Activated CD8-positive, alpha-beta memory T cell treated with anti-CD3 and anti-CD28 coated beads, Interleukin-2, amount 50 U/mL, for 24 hours (primary cell): ENCODE measurements around the gene CA9.

Source experiments
- DNase-seq: peaks from one replicate; pipeline ENCODE4 v3.0.0-alpha.2; 2020; ENCODE audit errors: extremely low read depth

The CA9 gene

GRCh38 chr9:35675732-35676392 lies 2.1 kb downstream of the CA9 start:
- no peak for DNase-seq

GRCh38 chr9:35679091-35679490 lies 5.4 kb downstream of the CA9 start:
- DNase-seq, result no peak

DNA sequence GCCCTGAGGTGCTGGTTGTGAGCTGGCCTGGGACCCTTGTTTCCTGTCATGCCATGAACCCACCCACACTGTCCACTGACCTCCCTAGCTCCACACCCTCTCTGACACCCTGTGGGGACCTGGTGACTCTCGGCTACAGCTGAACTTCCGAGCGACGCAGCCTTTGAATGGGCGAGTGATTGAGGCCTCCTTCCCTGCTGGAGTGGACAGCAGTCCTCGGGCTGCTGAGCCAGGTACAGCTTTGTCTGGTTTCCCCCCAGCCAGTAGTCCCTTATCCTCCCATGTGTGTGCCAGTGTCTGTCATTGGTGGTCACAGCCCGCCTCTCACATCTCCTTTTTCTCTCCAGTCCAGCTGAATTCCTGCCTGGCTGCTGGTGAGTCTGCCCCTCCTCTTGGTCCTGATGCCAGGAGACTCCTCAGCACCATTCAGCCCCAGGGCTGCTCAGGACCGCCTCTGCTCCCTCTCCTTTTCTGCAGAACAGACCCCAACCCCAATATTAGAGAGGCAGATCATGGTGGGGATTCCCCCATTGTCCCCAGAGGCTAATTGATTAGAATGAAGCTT lies 6.1 kb downstream of the CA9 start:
- DNase-seq, result no peak

DNA sequence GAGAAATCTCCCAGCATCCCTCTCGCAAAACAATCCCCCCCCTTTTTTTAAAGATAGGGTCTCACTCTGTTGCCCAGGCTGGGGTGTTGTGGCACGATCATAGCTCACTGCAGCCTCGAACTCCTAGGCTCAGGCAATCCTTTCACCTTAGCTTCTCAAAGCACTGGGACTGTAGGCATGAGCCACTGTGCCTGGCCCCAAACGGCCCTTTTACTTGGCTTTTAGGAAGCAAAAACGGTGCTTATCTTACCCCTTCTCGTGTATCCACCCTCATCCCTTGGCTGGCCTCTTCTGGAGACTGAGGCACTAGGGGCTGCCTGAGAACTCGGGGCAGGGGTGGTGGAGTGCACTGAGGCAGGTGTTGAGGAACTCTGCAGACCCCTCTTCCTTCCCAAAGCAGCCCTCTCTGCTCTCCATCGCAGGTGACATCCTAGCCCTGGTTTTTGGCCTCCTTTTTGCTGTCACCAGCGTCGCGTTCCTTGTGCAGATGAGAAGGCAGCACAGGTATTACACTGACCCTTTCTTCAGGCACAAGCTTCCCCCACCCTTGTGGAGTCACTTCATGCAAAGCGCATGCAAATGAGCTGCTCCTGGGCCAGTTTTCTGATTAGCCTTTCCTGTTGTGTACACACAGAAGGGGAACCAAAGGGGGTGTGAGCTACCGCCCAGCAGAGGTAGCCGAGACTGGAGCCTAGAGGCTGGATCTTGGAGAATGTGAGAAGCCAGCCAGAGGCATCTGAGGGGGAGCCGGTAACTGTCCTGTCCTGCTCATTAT lies 6.8 kb downstream of the CA9 start:
- no peak for DNase-seq

- DNase-seq, result no peak
These were observed 7.7 kb downstream of the CA9 start for GRCh38 chr9:35681341-35682002.

GRCh38 chr9:35682051-35682450 lies 8.3 kb downstream of the CA9 start:
- DNase-seq, result no peak

GRCh38 chr9:35682520-35683315 lies 9.0 kb downstream of the CA9 start:
- DNase-seq, result no peak

DNA sequence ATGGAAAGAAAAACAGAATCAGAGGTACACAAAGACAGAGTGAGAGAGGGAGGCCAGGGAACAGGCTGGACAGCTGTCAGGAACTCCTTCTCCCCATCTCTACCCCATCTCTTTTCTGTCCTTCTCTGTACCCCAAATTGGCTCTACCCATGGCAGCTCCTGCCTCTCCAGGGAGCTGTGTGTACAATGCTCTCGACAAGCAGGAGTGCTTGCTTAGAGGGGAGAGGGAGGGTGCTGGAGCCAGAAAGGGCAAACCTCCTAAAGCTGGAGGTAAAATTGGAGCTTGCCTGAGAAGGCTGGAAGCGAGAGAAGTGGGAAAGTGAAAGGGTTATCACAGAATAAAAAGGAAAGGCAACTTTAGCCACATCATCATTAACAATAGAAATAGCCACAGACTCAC lies 9.6 kb downstream of the CA9 start:
- DNase-seq, result no peak

DNA sequence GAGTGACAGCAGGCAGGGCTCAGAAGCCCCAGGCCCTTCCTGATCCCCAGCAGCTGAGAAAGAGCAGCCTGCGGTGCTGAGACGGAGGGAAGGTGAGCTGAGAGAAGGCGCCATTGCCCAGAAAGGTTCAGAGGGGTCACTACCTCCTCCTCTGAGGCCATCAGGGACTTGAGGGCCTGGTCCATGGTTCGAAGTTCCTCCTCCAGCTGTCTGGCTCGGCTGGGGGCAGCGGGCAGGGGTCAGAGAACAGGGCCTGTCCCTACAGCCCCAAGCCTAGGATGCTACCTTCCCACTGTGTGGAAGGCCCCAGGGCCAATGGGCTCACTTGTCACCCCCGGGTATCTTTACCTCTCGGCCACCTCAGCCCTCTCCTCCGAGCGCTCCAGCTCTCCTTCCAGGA lies 11.2 kb downstream of the CA9 start:
- DNase-seq, result no peak

DNA sequence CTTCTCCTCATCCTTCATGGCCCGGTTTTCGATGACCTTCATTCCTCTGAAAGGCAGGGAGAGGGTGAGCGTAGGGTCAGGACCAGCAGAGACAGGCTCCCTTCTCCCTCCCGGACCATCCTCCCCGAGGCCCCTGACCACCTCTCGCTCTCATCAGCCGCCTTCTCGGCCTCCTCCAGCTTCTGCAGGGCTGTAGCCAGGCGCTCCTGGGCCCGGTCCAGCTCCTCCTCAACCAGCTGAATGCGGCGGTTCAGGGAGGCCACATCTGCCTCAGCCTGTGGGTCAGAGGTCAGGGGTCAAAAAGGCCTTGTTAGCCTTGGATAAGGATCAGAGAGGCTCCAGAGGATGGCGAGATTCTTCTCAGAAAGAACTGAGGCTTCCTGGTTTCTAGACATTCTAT lies 11.8 kb downstream of the CA9 start:
- DNase-seq, result no peak

DNA sequence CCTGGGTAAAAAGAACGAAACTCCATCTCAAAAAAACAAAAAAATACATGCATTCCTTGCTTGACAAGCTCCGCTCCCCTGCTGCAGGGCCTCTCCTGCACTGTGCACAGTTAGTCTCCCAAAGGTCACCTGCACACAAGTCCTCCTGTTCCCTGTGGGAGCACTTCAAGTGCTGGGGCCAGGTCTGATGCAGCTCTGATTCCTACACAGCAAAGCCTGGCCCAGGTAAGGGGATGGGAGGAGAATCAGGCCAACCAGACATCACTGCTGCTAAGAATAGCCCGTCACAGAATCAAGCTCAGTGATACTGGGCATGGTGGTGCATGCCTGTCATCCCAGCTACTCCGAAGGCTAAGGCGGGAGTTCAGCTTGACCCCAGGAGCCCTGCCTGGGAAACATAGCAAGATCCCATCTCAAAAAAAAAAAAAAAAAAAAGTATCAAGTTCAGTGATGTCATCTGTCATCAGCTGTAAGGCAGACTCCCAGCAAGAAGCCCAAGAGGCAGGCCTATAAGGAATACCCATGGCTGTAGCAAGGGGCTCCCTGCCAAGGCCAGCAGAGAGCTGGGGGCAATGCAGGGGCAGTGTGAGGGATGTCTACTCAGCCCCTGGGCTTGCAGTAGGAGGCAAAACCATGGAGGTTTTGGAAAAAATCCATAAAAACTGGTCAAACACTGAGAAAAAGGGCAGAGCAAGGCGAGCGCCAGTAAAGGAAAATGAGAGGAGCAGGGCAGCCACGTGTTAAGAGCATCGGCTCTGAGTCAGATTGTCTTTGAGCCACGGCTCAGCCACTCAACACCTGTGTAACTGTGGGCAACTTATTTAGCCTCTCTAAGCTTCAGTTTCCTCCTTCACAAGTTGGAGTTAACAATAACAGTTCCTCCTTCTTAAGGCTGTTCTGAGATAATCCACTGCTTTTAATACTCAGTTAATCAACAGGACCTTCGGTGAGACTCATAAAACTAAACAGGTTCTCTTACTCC lies 12.8 kb downstream of the CA9 start:
- no peak for DNase-seq

DNA sequence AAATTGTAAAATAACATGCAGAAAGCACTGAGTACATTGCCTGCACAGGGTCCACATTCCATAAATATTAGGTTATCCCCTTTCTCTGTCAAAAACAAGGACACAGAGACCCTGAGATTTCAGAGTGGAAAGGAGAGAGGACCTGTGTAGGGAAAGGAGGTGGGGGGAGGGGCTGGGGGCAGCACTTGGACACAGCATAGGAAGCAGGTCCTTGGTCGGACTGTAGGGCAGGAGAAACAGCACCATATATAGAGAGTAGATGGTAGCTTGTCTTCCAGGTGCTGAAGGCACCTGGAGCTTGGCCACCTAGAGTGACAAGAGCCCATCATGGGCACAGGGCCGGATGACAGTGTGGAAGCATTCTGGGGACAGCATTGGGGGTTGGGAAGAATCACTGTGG lies 13.6 kb downstream of the CA9 start:
- DNase-seq, result no peak

- no peak for DNase-seq
These were observed 14.3 kb downstream of the CA9 start for GRCh38 chr9:35687972-35688557.

GRCh38 chr9:35688558-35689541 lies 15.1 kb downstream of the CA9 start:
- DNase-seq, result no peak

DNA sequence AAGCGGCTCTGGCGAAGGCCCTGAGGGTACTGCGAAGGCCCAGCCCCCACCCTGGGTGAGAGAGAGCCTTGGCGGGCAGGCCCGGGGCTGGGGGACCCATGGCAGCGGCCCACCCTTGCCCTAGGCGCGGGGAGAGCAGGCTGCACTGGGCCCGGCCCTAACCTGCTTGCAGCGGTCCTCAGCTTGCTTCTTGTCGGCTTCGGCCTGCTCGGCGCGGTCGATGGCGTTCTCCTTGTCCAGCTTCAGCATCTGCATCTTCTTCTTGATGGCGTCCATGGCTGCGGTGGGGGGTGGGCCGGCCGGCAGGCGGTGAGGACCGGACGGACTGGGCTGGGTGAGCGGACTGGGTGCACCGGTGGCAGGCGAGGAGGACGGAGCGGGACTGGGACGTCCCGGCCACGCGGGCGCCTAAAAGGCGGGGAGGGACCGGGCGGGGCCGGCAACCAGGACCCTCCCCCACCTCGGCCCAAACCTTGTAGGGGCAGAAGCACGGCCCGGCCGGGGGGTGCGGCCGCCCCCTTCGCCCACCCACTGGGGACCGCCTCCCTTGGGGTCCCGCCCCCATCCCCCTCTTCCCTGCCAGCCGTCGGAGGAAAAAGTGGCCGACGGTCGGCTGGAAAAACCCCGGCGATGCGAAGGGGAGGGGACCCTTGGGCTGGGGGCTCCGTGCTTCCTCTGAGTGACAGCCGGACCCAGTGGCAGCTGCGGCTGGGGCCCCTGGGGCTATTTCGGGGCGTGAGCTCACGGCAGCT lies 16.0 kb downstream of the CA9 start, which contains the start of gene TPM2:
Gene TPM2 (minus strand): TSS at position 384 of the 752 bp plus-strand sequence. CDS start 108 bp downstream, at position 276.
- DNase-seq, result no peak

DNA sequence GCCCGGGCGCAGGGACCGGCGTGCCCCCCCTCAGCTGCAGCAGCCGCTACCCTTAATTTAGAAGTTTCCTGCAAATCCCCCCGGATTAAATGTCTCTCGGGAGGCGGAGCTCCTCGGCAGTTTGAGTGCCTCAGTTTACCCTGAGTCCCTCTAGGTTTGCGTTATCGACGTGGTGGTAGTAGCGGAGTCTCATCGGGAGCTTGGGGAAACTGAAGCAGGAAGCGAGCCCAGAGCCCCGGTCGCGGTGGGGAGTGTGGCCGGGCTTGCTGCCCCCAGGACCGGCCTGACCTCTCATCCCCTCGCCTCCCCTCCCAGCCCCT lies 16.5 kb downstream of the CA9 start:
- DNase-seq, result no peak

- DNase-seq, result no peak
These were observed 17.0 kb downstream of the CA9 start for GRCh38 chr9:35690614-35691333.

GRCh38 chr9:35691334-35691650 lies 17.6 kb downstream of the CA9 start:
- DNase-seq, result no peak
